ENCODE measurements around the gene NEU1.
"Not testable (repeated sequence)": the region's sequence is repeated elsewhere in the genome, so short reads cannot be mapped to it uniquely, and the experiment has no call there.

NEU1 gene

GRCh38 chr6:31871046-31871659 is 8.5 kb upstream of the NEU1 start:
- no peak for DNase-seq

- no peak for DNase-seq
Measured at GRCh38 chr6:31870385-31870921, 7.8 kb upstream of the NEU1 start.

GRCh38 chr6:31869343-31869742 is 6.7 kb upstream of the NEU1 start:
- DNase-seq, result no peak

- DNase-seq, result not testable (repeated sequence)
Measured at GRCh38 chr6:31868658-31868971, 6.0 kb upstream of the NEU1 start.

- DNase-seq, result no peak
Measured at GRCh38 chr6:31865205-31866118, 2.8 kb upstream of the NEU1 start.

- no peak for DNase-seq
Measured at GRCh38 chr6:31864818-31865204, 2.2 kb upstream of the NEU1 start.

GRCh38 chr6:31864123-31864562 is 1.5 kb upstream of the NEU1 start:
- DNase-seq, result not testable (repeated sequence)

GRCh38 chr6:31861919-31862343 is 690 bp downstream of the NEU1 start:
- DNase-seq, result no peak

GRCh38 chr6:31861150-31861549 is 1.5 kb downstream of the NEU1 start:
- DNase-seq, result no peak

GRCh38 chr6:31860349-31860748 is 2.3 kb downstream of the NEU1 start:
- no peak for DNase-seq

- no peak for DNase-seq
Measured at GRCh38 chr6:31859923-31860322, 2.7 kb downstream of the NEU1 start.

- no peak for DNase-seq
Measured at GRCh38 chr6:31858707-31859106, 3.9 kb downstream of the NEU1 start.

GRCh38 chr6:31857774-31858173 is 4.8 kb downstream of the NEU1 start:
- DNase-seq, result not testable (repeated sequence)

GRCh38 chr6:31851980-31852718 is 10.5 kb downstream of the NEU1 start:
- not testable (repeated sequence) for DNase-seq

GRCh38 chr6:31851485-31851832 is 11.2 kb downstream of the NEU1 start:
- DNase-seq, result no peak

- DNase-seq, result no peak
Measured at GRCh38 chr6:31850765-31851484, 11.7 kb downstream of the NEU1 start.

GRCh38 chr6:31847276-31847978 is 15.2 kb downstream of the NEU1 start:
- DNase-seq, result no peak

GRCh38 chr6:31844507-31844906 is 18.1 kb downstream of the NEU1 start:
- no peak for DNase-seq

- no peak for DNase-seq
Measured at GRCh38 chr6:31842053-31842452, 20.6 kb downstream of the NEU1 start.

- not testable (repeated sequence) for DNase-seq
Measured at GRCh38 chr6:31839779-31840126, 22.9 kb downstream of the NEU1 start.

GRCh38 chr6:31838968-31839367 is 23.7 kb downstream of the NEU1 start:
- no peak for DNase-seq

GRCh38 chr6:31838114-31838553 is 24.5 kb downstream of the NEU1 start:
- DNase-seq, result not testable (repeated sequence)
